HS-27A (cell line): ENCODE results near the gene NT5DC4.
"Not testable (repeated sequence)": the region's sequence is repeated elsewhere in the genome, so short reads cannot be mapped to it uniquely, and the experiment has no call there.

Experiments used
- DNase-seq: peaks from one replicate; pipeline ENCODE4 v3.0.0-alpha.2; 2012; ENCODE audit warnings: low read depth, missing footprints

NT5DC4 gene

GRCh38 chr2:112699984-112700667, 20.7 kb upstream of the NT5DC4 start:
- DNase-seq, result no peak

- no peak for DNase-seq
These were observed 19.8 kb upstream of the NT5DC4 start for GRCh38 chr2:112701052-112701451.

DNA sequence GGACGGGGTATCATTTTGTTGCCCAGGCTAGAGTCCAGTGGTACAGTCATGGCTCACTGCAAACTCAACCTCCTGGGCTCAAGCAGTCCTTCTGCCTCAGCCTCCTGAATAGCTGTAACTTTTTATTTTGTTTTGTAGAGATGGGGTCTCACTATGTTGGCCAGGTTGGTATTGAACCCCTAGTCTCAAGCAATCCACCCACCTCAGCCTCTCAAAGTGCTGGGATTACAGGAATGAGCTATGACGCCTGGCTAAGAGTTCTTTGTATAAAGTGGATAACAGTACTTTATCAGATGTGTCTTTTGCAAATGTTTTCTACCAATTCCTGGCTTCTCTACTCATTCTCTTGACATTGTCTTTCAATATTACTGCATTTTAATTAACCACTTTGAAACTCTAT, 17.1 kb upstream of the NT5DC4 start:
- DNase-seq, result no peak

- DNase-seq, result no peak
These were observed 15.2 kb upstream of the NT5DC4 start for GRCh38 chr2:112705575-112705974.

DNA sequence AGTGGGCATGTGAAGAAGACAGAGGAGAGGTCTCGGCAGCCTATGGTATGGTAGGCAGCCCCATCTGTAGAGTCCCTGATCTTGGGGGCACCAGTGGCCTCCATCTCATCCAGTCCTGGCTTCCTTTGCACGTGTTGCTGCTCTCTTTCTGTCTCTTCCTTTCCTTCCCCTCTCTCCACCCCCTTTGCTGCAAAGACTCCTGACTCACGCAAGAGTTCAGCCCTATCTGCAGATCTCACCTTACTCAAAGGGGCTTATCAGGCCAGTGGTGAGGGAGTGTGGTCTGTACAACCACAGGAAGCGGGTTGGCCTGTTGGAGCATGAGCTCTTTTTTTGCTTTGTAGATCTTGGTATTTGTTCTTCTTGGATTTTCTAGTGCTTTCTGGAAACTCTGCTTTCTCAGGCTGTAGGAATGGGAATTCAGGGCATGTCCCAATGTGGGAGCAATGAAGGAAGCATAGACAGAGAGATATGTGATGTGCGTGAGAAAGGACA, 14.6 kb upstream of the NT5DC4 start:
- no peak for DNase-seq

GRCh38 chr2:112706947-112707346, 13.9 kb upstream of the NT5DC4 start:
- DNase-seq, result not testable (repeated sequence)

GRCh38 chr2:112708968-112709367, 11.9 kb upstream of the NT5DC4 start:
- DNase-seq, result no peak

DNA sequence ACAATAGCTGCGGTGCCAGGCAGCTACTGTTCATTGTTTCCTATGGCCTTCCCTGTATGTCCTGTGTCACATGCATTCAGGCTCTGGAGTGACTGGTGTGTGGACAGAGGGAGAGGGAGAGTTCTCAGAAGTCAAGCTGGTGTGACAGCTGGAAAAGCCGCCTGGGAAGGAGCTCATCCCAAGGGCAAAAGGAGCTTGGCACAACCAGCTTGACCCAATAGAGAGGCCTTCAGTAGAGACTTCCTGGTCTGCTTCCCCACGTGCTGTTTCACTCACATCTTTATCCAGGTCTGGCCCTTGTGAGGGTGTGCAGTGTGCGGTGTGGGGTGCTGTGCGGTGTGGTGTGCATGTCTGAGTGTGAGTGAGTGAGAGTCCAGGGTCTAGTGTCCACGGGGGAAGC, 11.1 kb upstream of the NT5DC4 start:
- no peak for DNase-seq

GRCh38 chr2:112710956-112711750, 9.7 kb upstream of the NT5DC4 start:
- no peak for DNase-seq

DNA sequence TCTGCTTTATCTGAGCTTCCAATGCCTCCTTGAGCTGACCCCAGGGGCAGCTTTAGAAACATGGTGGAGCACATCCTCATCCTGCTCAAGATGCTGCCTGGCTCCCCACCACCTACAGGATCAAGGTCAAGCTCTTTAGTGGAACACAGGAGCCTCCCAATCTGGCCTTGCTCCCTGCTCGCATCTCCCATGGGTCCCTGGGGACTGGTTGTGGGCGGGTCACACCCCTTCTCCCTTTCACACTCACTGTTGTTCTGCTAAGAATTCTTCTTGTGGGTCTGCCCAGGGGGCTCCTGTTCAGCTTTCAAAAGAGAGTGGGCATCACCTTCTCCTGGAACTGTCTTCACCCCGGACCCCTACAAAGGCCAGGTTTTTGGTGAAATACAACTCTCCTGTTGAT, 8.4 kb upstream of the NT5DC4 start:
- DNase-seq, result no peak

GRCh38 chr2:112712903-112713584, 7.8 kb upstream of the NT5DC4 start:
- no peak for DNase-seq

DNA sequence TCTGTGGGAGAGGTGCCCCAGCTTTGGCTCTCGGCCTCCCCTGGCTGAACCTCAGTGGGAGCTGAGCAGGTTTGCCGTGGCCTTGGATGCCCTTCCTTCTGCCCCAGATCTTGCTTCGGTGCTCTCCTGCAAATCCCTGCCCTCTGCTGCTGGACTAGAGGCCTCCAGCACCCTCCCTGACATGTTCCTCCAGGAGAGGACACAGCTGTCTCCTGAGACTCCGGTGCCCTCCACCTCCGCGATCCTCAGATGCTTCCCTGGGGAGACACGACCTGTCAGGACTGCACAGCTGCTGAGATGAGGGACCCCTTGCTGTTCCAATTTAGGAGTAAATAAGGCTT, 7.3 kb upstream of the NT5DC4 start:
- no peak for DNase-seq

GRCh38 chr2:112713926-112714325, 6.9 kb upstream of the NT5DC4 start:
- no peak for DNase-seq

DNA sequence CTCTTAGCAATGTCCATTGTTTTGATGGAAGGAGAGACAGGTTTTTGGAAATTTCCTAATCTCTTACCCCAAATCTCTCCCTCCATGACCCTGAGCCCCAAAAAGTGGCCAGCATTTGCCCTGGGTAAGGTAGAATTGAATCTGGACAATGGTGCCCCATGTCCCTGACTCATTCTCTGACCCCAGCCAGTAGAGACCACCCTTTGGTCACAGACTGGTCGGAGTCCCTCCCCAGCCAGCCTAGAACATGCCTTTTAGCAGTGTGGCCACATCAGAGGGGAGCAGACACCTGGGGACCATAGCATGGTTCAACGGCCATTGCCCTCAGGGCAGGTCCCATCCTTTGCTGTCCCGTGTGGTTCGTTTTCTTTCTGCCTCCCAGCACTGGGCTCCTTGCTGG, 6.5 kb upstream of the NT5DC4 start:
- no peak for DNase-seq

GRCh38 chr2:112714836-112715631, 5.8 kb upstream of the NT5DC4 start:
- DNase-seq, result peak; percentile 75

- DNase-seq, result not testable (repeated sequence)
These were observed 4.7 kb upstream of the NT5DC4 start for GRCh38 chr2:112716094-112716493.

DNA sequence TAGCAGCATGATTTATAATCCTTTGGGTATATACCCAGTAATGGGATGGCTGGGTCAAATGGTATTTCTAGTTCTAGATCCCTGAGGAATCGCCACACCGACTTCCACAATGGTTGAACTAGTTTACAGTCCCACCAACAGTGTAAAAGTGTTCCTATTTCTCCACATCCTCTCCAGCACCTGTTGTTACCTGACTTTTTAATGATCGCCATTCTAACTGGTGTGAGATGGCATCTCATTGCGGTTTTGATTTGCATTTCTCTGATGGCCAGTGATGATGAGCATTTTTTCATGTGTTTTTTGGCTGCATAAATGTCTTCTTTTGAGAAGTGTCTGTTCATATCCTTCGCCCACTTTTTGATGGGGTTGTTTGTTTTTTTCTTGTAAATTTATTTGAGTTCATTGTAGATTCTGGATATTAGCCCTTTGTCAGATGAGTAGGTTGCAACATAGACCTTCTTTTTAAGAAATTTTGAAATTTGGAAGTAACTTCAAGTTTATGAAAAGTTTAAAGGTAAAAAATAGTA, 3.9 kb upstream of the NT5DC4 start:
- not testable (repeated sequence) for DNase-seq

DNA sequence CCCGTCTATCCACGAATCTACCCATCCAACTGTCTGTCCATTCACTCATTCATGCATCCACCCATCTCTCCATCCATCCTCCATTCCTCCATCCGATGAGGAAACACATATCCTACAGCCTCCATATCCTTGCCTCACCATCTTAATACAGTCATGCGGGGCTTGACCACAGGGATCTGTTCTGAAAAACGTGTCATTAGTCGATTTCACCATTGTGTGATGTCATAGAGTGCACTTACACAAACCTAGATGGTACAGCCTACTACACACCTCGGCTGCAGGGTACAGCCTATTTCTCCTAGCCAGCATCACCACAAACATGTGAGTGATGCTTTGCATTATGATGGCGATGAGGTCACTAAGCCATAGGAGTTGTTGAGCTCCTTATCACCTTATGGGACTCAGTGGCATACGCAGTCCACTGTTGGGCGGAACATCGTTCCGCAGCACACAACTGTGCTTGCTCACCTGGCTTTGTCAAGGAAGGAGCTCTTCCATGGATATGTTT, 1.9 kb upstream of the NT5DC4 start:
- no peak for DNase-seq

DNA sequence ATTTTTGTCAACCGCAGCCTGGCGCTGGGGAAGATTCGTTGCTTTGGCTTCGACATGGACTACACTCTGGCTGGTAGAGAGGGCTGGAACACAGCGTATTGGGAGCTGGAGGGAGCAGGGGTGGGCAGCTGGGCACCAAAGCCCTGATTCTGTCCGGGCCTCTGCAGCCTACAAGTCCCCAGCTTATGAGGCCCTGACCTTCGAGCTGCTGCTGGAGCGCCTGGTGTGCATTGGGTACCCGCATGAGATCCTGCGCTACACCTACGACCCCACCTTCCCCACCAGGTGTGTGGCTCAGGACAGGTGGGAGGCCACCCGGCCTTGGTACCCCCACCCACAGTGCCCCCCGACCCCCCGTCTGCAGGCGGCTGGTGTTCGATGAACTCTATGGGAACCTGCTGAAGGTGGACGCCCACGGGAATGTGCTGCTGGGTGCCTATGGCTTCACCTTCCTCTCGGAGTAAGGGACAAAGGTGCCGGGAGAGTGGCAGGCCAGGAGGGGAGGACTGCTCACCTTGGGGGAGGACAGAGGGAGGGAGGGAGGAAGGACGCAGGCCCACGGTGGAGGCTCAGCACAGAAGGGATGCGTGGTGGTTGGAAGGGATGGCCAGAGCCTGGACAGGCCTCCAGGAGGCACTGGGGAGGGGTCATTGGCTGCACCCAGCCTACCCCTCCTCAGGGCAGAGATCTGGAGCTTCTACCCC, 1.2 kb downstream of the NT5DC4 start:
- no peak for DNase-seq

GRCh38 chr2:112722816-112723546, 2.2 kb downstream of the NT5DC4 start:
- no peak for DNase-seq
